ENCODE results near the gene MBD6. TPM values are rescaled to one million over a fixed set of nuclear protein-coding genes. Genes with fewer than 3 reads are reported as not detected.
"Not testable (repeated sequence)": the region's sequence is repeated elsewhere in the genome, so short reads cannot be mapped to it uniquely, and the experiment has no call there.

The MBD6 gene
- total RNA-seq, 1 donor from 2014 or later = 85.8 TPM

DNA sequence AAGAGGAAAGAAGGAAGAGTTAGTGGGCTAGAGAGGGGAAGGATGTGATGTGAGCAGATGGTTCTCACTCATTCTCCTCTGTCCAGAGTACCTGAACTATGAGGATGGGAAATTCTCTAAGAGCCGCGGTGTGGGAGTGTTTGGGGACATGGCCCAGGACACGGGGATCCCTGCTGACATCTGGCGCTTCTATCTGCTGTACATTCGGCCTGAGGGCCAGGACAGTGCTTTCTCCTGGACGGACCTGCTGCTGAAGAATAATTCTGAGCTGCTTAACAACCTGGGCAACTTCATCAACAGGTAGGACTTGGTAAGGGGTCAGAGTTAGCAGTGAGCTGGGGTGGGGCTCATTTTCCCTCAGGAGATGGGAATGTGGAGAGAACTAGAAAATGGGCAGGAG is 10.0 kb upstream of the MBD6 start:
- TF ChIP-seq, protein P1, sequence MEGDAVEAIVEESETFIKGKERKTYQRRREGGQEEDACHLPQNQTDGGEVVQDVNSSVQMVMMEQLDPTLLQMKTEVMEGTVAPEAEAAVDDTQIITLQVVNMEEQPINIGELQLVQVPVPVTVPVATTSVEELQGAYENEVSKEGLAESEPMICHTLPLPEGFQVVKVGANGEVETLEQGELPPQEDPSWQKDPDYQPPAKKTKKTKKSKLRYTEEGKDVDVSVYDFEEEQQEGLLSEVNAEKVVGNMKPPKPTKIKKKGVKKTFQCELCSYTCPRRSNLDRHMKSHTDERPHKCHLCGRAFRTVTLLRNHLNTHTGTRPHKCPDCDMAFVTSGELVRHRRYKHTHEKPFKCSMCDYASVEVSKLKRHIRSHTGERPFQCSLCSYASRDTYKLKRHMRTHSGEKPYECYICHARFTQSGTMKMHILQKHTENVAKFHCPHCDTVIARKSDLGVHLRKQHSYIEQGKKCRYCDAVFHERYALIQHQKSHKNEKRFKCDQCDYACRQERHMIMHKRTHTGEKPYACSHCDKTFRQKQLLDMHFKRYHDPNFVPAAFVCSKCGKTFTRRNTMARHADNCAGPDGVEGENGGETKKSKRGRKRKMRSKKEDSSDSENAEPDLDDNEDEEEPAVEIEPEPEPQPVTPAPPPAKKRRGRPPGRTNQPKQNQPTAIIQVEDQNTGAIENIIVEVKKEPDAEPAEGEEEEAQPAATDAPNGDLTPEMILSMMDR (IDR thresholded peaks at IDR 0.05) = no peak
- no peak for ATAC-seq
- peaks cover 89% of the 10 kb centered on the region for H3K36me3 ChIP-seq
- intact Hi-C loops (cut with DNase I) = no loop called here
- no peak for DNase-seq
- peaks cover 9% of the 10 kb centered on the region for H3K4me1 ChIP-seq
- no peaks in the 10 kb centered on the region for H3K27me3 ChIP-seq
- no peaks in the 10 kb centered on the region for H3K9me3 ChIP-seq
- no peak overlapping the region for H3K4me3 ChIP-seq
- no peak overlapping the region for H3K27ac ChIP-seq

DNA sequence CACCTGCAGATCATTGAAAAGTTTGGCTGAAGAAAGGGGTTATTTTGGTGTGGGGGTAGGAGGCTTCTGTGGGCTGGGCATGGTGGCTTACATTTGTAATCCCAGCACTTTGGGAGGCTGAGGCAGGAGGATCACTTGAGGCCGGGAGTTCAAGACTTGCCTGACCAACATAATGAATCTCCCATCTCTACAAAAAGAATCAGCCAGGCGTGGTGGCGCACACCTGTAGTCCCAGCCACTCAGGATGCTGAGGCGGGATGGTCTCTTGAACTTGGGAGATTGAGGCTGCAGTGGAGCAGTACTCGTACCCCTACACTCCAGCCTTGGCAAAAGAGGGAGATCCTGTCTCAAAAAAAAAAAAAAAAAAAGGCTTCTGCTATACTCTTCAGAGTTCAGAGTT is 9.4 kb upstream of the MBD6 start:
- TF ChIP-seq, protein P1 (IDR thresholded peaks at IDR 0.05) = no peak
- Histone ChIP-seq H3K4me1 (peaks cover 15% of the 10 kb centered on the region), H3K4me3 (no peak overlapping the region), H3K36me3 (peaks cover 95% of the 10 kb centered on the region), H3K9me3 (no peaks in the 10 kb centered on the region), H3K27me3 (no peaks in the 10 kb centered on the region), H3K27ac (no peak overlapping the region)
- intact Hi-C loops (cut with DNase I) = no loop called here
- no peak for DNase-seq
- ATAC-seq = no peak

DNA sequence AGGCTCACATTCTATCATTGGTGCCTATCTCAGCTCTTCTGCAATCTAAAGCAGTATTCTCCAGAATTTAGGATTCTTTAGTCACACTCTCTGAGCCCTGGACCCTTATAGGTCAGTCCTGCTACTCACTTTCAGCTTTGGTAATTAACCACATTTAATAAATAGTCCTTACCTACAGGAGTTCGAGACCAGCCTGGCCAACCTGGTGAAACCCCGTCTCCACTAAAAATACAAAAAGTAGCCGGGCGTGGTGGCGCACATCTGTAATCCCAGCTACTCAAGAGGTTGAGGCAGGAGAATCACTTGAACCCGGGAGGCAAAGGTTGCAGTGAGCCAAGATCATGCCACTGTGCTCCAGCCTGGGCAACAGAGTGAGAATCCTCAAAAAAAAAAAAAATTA is 8.9 kb upstream of the MBD6 start:
- H3K27me3 ChIP-seq; DNase-seq; H3K4me3 ChIP-seq; H3K27ac ChIP-seq; ATAC-seq; H3K9me3 ChIP-seq; intact Hi-C loops (cut with DNase I): not testable (repeated sequence)
- Histone ChIP-seq H3K36me3 (peaks cover 95% of the 10 kb centered on the region), H3K4me1 (peaks cover 19% of the 10 kb centered on the region)

DNA sequence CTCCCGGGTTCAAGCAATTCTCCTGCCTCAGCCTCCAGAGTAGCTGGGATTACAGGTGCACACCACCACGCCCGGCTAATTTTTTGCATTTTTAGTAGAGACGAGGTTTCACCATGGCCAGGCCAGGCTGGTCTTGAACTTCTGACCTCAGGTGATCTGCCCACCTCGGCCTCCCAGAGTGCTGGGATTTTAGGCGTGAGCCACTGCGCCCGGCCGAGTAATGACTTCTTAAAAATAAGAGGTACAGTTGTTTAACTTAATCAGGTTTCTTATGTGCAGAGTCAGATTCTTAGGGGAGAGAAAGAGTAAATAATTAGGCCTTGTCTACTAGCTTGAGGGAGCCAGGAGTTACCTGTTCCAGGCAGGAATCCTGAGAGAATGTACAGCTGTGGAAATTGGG is 8.4 kb upstream of the MBD6 start:
- ATAC-seq = not testable (repeated sequence)

DNA sequence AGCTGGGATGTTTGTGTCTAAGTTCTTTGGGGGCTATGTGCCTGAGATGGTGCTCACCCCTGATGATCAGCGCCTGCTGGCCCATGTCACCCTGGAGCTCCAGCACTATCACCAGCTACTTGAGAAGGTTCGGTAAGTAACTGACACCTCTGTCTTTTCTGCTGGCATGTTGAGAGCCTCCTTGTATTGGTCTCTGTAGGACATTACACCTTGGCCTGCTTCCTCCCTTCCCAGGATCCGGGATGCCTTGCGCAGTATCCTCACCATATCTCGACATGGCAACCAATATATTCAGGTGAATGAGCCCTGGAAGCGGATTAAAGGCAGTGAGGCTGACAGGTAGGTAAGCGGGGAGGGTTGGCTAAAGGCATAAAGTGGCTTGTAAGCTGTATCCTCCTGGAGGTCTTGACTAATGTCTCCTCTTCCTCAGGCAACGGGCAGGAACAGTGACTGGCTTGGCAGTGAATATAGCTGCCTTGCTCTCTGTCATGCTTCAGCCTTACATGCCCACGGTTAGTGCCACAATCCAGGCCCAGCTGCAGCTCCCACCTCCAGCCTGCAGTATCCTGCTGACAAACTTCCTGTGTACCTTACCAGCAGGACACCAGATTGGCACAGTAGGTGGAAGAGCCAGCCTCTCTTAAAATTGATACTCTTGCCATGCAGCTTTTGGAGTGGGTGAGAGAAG is 7.8 kb upstream of the MBD6 start:
- DNase-seq (no peak), ATAC-seq (no peak)
- Histone ChIP-seq H3K4me3 (no peak overlapping the region), H3K9me3 (no peaks in the 10 kb centered on the region), H3K36me3 (peaks cover 83% of the 10 kb centered on the region), H3K4me1 (peaks cover 26% of the 10 kb centered on the region), H3K27me3 (no peaks in the 10 kb centered on the region), H3K27ac (no peak overlapping the region)
- TF ChIP-seq, protein P1 (IDR thresholded peaks at IDR 0.05) = no peak
- intact Hi-C loops (cut with DNase I) = no loop called here

More for the DNA sequence above, 8.4 kb upstream of the MBD6 start:
- H3K27ac ChIP-seq; H3K27me3 ChIP-seq; DNase-seq; H3K9me3 ChIP-seq; intact Hi-C loops (cut with DNase I); H3K4me3 ChIP-seq: not testable (repeated sequence)
- Histone ChIP-seq H3K4me1 (peaks cover 24% of the 10 kb centered on the region), H3K36me3 (peaks cover 89% of the 10 kb centered on the region)

DNA sequence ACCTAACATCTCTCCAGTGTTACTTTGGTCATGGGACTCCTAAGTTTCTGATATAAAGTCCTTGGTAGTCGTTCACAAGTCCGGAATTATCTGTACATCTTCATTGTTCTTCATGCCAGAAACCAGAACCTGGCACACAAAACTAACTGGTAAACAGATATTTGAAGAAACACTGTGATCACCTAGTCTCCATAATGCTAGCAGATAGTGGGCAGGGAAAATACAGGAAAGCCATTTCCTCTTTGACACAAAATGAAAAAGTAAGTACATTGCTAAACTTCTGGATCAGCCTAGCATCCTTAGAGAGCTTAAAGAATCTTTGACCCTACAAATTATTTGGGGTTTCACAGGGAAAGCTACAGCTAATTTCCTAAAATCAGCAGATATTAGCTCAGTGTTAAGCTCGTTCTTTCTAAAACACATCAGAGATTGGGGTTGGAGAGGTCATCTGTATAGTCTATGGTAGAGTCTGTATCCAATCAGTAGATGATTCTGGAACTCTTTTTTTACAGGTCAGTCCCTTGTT is 7.2 kb upstream of the MBD6 start:
- intact Hi-C loops (cut with DNase I) = no loop called here
- H3K36me3 ChIP-seq = peaks cover 77% of the 10 kb centered on the region
- TF ChIP-seq, protein P1 (IDR thresholded peaks at IDR 0.05) = no peak
- H3K27ac ChIP-seq = no peak overlapping the region
- ATAC-seq = no peak
- H3K9me3 ChIP-seq = no peaks in the 10 kb centered on the region
- DNase-seq = no peak
- H3K4me3 ChIP-seq = no peak overlapping the region
- H3K4me1 ChIP-seq = peaks cover 26% of the 10 kb centered on the region
- no peaks in the 10 kb centered on the region for H3K27me3 ChIP-seq

All from upper lobe of right lung (tissue), 1 donor.